GM19324 (cell line): ENCODE measurements around the gene CLASP1.
"Not testable (repeated sequence)": the region's sequence is repeated elsewhere in the genome, so short reads cannot be mapped to it uniquely, and the experiment has no call there.

Source experiments
- ATAC-seq: cut with Tn5 transposase; IDR thresholded peaks from one replicate; pipeline ENCODE4 v1.9.1; 2021; ENCODE audit warnings: mild to moderate bottlenecking, moderate library complexity; ENCODE audit not compliant: unreplicated experiment, low FRiP score

Gene CLASP1

DNA sequence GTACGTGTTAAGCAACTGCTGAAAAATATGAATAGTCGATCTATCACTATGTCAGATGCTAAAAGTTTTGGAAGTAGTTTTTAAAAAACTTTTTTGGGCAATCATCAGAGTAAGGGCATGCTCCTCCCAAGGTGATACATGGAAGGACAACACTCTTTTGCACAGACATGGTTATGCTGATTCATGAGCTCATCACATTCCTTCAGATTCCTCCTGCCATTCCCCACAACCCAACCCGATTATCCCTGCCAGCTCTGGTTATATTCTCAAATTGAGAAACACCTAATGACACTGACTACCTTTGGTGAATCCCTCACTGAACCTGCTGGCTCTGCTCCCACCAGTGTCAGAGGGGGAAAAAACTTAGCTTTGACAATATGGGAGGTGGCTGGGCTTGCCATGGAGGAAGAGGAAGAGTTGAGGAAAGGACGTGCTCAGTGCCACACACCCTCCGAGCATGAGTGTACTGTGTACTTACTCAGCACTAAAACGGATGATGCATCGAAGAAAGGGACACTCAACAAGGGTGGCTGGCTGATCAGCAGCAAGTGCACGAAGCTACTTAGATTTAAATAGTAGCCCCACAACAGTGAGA, 202.5 kb downstream of the CLASP1 start:
- ATAC-seq, result no peak

DNA sequence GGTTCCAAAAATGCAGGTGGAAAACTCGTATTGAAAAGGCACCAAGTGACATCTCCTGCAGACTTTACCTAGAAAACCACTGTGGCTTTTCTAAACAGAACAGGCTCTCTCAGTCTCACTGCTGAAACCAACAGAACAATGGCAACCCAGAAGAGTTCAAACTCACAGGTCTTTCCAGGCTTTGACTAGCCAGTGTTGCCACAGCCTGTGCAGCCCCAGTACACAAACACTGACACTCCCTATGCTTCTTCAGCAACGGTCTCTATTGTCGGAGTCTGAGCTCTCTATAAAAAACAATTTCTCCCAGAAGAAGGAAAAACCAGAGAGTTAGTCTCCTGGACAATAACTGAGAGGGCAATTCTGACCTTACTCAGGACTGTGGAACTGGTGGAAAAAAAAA, 206.4 kb downstream of the CLASP1 start:
- ATAC-seq, result no peak

DNA sequence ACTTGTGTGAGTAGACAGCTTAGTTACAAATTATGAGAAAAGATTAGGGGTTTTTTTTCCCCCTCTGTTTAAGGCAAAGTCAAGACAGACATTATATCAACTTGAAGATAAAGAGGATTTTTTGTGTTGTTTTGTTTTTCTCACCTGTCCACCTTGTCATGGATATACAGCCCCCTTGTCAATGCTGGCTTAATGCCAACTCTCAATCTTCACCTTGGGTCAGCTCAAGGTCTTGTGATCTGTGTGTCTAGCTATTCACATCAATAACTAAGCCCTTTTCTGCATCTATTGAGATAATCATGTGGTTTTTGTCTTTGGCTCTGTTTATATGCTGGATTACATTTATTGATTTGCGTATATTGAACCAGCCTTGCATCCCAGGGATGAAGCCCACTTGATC, 211.0 kb downstream of the CLASP1 start:
- not testable (repeated sequence) for ATAC-seq

DNA sequence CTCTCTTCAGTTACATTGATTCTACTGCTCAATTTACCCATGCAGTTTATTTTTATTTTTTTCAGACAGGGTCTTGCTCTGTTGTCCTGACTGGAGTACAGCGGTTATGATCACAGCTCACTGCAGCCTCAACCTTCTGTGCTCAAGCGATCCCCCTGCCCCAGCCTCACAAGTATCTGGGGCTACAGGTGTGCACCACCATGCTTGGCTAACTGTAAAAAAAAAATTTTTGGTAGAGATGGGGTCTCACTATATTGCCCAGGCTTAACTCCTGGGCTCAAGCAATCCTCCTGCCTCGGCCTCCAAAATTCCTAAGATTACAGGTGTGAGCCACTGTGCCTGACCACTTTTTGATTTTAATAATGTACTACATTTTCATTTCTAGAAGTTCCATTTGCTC, 212.3 kb downstream of the CLASP1 start:
- no peak for ATAC-seq

DNA sequence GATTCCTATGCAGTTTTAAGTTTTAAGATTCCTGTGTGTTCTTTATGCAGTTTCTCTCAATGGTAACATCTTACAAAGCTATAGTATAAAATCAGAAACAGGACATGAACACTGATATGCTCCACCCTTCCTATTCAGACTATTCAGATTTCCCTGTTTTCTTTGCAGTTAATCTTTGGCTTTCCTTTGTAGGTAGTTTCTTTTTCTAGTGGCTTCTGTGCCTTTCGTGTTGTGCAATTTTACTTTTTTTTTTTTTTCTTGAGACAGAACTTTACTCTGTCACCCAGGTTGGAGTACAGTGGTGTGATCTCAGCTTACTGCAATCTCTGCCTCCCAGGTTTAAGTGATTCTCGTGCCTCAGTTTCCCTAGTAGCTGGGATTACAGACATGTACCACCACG, 213.5 kb downstream of the CLASP1 start:
- ATAC-seq, result no peak

DNA sequence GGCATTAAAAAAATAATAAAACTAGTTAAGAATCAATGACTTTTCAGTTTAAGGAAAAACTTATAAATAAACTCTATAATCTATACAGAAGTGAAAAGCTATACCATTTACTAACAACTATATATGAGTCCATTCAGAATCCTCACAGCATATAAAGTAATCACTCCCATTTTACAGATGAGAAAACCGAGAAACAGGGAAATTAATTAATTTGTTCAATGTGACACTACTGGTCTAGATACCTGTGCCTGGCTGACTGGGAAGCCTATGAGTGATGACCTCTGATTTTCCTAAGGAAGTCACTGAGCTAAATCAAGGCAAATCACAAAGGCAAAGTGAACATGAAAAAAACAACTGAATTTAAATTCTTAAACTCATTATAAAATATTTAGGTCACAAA, 218.0 kb downstream of the CLASP1 start:
- no peak for ATAC-seq

DNA sequence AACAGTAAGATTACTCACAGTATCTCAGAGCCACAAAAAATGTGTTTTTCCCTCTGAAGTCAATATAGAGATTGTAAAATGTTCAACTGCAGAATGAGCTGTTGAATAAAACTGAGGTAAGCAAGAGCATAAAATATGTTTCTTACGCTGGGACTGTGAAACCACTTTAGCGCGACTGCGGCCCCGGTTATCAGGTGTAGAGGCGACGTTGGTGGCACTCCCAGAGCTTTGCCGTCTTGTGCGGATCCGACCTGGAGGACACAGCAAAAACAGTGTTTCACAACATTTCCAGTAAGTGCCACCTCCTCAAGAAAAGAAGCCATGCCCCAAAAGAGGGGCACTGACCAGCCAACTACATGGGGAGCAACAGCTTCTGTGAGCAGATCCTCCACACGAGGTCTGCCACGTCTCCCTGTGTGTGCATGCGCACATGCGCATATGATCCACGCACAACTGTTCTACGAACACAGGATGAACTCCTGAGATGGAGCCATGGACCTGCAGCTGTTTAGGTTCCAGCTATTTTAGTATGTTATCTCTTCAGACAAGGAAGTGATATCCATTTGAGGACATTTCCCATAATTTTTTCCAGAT, 219.2 kb downstream of the CLASP1 start:
- no peak for ATAC-seq

DNA sequence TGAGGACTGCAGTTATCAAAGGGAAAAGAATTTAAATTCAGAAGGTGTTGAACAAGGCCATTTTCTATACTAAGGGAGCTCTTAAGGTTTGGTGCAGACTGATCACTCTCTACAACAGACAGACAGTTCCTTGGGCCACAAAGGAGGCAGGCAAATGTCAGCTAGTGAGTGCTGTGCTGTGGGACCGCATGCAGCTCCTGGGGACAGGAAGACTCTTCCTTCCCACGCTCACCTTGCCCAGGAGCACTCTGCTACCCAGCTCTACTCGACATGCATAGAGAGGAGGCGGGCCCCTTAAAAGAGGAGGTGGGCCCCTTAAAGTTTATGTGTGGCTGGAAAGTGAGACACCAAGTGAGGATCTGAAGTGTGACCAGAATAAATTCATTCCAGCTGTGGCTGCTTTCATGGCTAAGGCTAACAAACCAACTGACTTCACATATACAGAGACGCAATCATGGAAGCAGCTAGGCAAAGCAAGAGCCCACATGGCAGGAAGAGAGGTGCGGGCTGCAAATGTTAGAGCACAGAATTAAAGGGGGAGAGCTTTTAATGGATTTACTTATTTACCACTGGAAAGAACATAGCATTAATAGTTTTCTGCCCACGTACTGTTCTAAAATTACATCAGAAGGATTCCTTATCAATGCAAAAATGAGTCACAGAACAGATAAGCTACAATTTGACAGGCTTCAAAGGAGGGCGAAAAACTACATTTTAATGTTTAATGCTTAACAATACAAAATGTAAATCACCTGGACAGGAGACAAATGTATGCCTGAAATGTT, 220.0 kb downstream of the CLASP1 start:
- no peak for ATAC-seq

DNA sequence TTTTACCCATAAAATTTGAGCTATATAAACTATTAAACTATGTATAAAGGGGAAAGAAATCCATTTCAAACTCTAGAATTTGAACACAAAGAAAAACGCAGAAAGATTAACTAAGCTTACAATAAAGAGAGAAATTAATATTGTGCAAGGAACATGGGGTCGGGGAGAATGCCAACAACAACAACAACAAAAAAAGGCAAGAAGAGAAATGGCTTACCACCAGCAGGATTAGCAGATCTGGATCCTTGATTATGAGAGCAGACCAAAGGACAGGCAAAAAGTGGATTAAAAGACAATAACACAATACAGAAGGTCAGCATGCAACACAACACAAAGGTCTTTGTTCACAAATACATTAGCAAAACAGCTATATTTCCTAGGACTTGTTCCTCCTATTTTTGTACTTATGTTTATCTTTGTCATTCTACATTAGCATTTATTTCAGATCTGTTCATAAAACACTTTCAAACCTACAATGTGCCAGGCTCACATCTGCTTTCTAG, 222.0 kb downstream of the CLASP1 start:
- ATAC-seq, result no peak

DNA sequence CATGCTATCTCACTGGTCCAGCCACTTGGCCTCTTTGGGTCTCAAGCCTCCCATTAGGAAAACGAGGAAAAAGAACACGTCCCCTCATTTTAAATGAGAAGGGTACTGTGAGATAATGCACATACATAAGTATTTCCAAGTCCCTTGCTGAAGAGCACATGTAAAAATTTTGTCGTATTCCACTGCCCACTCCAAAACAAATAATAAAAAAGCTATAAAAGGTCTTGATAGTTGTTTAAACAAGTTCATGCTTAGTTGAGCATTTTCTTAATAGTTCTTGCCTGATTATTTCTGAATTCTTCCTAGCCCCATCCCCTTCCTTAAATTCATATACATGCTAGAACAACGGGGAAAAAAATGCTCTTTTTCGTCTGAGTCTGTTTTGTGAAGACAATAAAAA, 228.8 kb downstream of the CLASP1 start:
- ATAC-seq, result no peak

DNA sequence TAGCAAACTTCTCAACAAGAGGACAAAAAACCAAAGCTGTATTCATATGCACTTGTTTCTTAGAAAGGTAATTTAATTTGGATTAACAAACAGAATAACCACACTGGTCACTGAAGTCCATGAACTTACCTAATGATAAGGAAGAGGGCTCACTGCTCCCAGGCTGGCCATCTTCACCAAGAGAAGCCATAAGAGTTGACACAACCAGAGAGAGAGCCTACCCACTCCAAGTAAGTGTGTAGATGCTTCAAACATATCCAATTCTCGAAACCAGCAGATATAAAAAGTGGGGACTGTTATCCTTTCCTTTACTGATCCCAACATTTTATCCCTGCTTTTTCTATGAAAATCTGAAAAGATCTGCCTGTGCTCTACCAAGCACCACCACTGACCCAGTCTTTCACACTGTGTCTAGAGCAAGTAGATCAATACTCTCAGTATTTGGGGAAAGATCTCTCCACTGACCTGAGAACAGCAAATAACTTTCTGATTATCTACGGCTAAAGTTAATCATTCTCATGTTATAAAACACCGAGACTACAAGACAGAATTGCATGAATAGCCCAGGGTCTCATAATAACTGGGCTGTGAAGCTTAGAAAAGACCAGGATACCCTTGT, 230.1 kb downstream of the CLASP1 start:
- no peak for ATAC-seq

DNA sequence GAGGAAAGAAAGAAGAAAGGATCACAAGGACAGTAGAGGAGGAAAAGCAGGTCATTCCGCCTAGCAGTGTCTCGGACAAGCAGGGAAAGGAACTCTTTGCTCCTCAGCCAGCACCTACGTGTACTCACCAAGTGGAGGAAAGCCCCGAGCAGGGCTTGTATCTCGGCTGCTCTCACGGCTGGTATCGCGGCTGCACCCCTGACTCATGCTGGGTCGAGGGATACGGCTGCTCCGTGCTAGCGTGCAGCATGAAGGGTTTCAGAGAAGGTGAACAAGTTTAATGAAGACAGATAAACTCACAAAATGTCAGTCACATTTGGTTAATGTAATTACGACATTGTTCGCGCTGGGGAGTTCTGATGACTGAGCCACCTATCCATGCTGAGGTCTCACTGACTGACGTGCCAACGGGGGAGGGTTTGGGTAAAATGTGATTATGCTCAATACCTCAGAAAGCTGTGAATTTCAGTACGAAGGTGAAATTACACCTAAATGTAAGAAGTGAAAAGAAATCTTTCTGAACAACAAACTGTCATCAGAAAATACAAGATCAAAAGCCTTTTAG, 230.7 kb downstream of the CLASP1 start:
- ATAC-seq, result no peak

DNA sequence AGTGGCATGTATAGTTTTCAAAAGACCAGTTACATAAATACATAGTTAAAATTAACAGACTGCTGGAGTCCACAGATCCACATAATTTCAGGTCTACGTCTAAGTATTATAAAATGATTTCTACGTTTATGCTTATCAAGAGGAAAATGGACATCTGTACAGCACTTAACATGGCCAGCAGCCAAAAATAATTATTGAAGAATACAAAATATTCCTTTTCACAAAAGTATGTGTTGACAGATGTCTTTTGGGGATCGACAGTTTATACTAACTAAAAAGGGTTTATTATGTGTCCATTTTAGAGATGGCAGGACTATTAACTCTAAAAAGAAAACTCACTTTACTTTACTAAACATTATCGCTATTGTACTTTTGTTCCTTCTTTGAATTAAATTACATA, 231.4 kb downstream of the CLASP1 start:
- no peak for ATAC-seq

DNA sequence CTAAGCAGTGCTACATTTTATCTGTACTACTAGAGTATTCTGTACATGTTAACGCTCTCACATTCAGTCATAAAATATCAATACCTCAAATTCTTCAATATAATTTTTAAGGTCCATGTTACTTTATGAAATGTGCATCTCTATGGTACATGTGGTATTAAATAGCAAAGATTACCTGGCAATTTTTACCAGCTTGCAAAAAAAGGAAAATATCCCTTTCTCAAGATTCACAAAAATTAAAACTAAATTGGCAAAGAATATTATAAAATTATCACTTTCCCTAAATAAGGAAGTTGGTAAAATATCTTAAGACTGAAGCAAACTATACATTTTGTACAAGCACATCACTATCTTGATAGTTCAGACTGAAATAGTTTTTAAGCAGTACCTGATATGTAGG, 233.5 kb downstream of the CLASP1 start:
- ATAC-seq, result no peak

DNA sequence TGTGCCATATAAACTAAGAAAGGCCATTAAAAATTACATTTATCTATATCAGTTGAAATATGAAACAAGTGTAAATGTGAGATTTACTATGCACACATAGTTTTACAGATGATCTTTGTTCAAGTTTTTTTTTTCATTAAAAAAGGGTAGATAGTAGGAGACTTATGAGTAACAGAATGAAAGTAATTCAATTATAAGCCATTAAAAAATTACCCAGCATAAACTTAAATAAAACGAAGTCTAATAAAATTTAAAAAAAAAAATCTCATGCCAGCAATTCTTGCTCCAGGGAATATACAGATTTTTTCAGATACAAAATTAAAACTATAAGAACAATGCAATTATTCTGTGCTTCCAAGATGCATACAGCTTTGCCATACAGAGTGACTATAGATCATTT, 236.9 kb downstream of the CLASP1 start:
- ATAC-seq, result no peak

DNA sequence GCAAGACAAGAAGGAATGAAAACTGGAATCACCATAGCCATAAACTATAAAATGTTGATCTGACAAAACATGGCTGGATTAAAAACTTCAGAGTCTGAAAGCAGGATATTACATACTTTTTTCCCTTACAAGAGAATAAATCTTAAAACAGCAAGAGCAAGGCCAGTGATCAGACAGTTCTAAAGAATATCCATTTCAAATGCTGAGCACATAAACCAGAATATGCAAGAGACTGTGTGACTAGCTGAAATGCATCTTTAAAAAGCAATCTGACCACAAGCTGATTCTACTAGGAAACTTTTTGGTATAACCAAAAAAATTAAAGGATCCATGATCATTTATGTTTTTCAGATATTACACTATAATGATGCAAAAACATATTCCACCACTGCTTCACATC, 239.3 kb downstream of the CLASP1 start:
- no peak for ATAC-seq

DNA sequence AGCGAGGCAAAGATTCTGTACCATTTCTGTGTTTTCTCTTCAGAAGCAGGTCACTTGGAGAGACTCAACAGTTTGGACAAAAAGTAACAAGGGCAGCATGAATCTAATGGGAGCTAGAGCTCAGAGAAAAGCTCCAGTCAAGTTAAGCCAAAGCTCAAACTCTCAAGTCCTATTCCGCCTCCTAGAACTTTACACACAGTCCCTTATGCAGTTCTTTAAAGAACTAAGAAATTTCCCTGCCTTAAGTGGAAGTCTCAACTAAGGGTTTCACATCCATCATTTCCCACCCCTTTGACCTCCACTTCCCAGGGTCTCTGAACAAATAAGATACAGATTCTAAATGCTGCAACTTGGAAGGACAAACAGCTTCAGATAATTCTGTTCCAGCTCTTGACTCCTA, 239.9 kb downstream of the CLASP1 start:
- ATAC-seq, result no peak

DNA sequence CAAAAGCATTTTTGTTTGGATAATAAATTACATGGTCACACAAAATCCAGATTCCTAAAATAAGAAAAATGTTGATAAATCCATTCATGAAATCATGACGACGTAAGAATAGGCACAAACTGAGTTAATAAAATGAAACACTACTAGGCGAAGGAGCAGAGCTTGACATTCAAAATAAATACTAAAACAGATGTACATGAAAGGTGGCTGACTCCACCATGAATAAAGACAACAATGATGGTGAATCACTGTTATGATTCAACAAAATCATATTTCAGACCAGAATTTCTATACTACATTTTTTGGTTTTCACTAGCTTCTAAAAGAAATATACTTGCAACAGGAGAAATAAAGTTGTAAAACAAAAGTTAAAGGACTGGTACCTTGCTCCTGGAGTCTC, 240.6 kb downstream of the CLASP1 start:
- no peak for ATAC-seq

DNA sequence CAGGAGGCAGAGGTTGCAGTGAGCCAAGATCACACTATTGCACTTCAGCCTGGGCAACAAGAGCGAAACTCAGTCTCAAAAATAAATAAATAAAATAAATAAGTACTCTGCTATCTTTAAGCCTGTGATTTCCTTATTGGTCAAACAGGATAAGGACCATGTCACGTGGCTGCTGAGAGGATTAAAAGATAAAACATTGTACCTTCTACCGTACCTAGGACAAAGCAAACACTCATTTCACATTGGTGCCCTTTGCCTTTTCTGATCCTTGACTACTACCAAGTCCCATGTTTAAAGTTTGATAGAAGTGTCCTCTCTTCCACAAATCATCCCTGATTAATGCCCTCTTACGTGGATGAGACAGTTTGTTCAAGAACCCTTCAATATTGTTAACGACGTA, 244.0 kb downstream of the CLASP1 start:
- no peak for ATAC-seq

DNA sequence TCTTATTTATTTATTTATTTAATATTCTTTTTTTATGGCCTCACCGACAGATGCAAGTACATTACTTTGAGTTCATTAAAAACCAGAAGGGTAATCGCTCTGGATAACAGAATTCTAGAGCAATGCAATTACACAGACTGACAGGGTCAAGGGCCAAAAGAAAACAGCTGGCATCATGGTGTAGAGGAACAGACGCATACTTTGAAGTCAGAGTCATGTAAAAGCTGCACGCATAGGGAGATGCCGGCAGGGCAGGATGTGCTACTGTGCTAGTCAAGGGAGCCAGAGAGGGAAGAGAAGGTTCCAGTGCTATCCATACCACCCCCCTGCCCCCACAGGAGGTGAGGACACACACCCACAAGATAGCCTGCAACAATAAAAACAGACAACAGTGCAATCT, 249.1 kb downstream of the CLASP1 start:
- no peak for ATAC-seq

DNA sequence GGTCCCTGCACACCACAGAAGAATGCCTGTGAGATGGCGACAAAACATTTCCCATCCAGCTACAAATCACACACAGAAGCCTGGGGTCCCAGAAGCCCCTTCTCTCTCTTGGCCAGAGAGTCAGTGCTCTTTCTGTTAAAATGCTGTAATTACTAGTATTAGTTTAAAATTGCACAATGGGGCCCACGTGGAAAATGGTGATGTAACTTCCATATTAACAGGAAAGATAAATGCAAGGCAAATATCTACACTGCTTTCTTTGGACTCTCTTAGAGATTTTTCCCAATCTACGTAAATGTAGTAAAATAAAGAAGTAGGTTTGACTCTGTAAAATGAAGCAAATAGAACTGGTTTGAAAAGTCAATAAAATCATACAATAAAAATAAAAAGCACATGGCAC, 250.4 kb downstream of the CLASP1 start:
- ATAC-seq, result no peak
